ENCODE results near the gene RAPGEF1.
A peak's percentile ranks its signal among the peaks of the same experiment; 100 is the strongest.

Gene RAPGEF1

GRCh38 chr9:131635892-131636291, 104.0 kb downstream of the RAPGEF1 start:
- no peak for TF ChIP-seq TAF1 (IDR thresholded peaks at IDR 0.05; ENCODE audit: borderline replicate concordance, insufficient read depth, low read length)
- no peak for TF ChIP-seq SIN3A (IDR thresholded peaks at IDR 0.05; ENCODE audit: borderline replicate concordance, insufficient read depth, low read length)
- no peak for TF ChIP-seq POLR2AphosphoS5 (IDR thresholded peaks at IDR 0.05; ENCODE audit: low read depth, low read length)
- TF ChIP-seq, protein P1, sequence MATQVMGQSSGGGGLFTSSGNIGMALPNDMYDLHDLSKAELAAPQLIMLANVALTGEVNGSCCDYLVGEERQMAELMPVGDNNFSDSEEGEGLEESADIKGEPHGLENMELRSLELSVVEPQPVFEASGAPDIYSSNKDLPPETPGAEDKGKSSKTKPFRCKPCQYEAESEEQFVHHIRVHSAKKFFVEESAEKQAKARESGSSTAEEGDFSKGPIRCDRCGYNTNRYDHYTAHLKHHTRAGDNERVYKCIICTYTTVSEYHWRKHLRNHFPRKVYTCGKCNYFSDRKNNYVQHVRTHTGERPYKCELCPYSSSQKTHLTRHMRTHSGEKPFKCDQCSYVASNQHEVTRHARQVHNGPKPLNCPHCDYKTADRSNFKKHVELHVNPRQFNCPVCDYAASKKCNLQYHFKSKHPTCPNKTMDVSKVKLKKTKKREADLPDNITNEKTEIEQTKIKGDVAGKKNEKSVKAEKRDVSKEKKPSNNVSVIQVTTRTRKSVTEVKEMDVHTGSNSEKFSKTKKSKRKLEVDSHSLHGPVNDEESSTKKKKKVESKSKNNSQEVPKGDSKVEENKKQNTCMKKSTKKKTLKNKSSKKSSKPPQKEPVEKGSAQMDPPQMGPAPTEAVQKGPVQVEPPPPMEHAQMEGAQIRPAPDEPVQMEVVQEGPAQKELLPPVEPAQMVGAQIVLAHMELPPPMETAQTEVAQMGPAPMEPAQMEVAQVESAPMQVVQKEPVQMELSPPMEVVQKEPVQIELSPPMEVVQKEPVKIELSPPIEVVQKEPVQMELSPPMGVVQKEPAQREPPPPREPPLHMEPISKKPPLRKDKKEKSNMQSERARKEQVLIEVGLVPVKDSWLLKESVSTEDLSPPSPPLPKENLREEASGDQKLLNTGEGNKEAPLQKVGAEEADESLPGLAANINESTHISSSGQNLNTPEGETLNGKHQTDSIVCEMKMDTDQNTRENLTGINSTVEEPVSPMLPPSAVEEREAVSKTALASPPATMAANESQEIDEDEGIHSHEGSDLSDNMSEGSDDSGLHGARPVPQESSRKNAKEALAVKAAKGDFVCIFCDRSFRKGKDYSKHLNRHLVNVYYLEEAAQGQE (IDR thresholded peaks at IDR 0.05; ENCODE audit: insufficient read depth in 1 of 2, low read depth in 2 of 2, low read length in 2 of 2) = no peak
- no peak for TF ChIP-seq FOXP2 (optimal IDR thresholded peaks at IDR 0.05; ENCODE audit: borderline replicate concordance, extremely low read depth, extremely low read length, insufficient read depth)

DNA sequence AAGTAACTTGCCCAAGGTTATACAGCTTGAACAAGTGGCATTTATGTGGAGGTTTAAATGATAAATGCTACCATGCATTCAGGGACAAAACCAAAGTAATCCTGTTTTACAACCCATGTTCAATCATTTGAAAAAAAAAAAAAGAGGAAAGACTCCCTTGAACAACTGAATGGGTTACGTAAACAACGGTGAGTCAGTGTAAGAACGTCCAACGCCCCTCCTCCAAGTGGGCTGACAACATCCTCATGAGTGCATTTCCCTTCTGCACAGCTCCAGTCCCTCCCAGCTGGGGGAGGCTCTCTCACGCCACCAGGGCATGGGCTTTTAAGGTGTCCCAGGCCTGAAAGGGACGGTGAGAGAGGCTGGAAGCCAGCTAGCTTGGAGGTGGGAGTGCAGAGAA, 104.6 kb downstream of the RAPGEF1 start:
- TF ChIP-seq TAF1 (IDR thresholded peaks at IDR 0.05; ENCODE audit: borderline replicate concordance, insufficient read depth, low read length) = no peak
- TF ChIP-seq, protein P1 (IDR thresholded peaks at IDR 0.05; ENCODE audit: insufficient read depth in 1 of 2, low read depth in 2 of 2, low read length in 2 of 2) = no peak
- peak; percentile 89; the same call in 1 of the 2 replicates for TF ChIP-seq SIN3A (IDR thresholded peaks at IDR 0.05; ENCODE audit: borderline replicate concordance, insufficient read depth, low read length)
- TF ChIP-seq POLR2AphosphoS5 (IDR thresholded peaks at IDR 0.05; ENCODE audit: low read depth, low read length) = 0 out of 2 replicates have a peak, but pooled peaks have one; percentile 33
- TF ChIP-seq FOXP2 (optimal IDR thresholded peaks at IDR 0.05; ENCODE audit: borderline replicate concordance, extremely low read depth, extremely low read length, insufficient read depth) = peak; percentile 98

GRCh38 chr9:131633491-131634031, 106.3 kb downstream of the RAPGEF1 start:
- TF ChIP-seq TAF1 (IDR thresholded peaks at IDR 0.05; ENCODE audit: borderline replicate concordance, insufficient read depth, low read length) (no peak), FOXP2 (optimal IDR thresholded peaks at IDR 0.05; ENCODE audit: borderline replicate concordance, extremely low read depth, extremely low read length, insufficient read depth) (no peak), POLR2AphosphoS5 (IDR thresholded peaks at IDR 0.05; ENCODE audit: low read depth, low read length) (no peak), SIN3A (IDR thresholded peaks at IDR 0.05; ENCODE audit: borderline replicate concordance, insufficient read depth, low read length) (no peak)
- TF ChIP-seq, protein P1 (IDR thresholded peaks at IDR 0.05; ENCODE audit: insufficient read depth in 1 of 2, low read depth in 2 of 2, low read length in 2 of 2) = no peak

DNA sequence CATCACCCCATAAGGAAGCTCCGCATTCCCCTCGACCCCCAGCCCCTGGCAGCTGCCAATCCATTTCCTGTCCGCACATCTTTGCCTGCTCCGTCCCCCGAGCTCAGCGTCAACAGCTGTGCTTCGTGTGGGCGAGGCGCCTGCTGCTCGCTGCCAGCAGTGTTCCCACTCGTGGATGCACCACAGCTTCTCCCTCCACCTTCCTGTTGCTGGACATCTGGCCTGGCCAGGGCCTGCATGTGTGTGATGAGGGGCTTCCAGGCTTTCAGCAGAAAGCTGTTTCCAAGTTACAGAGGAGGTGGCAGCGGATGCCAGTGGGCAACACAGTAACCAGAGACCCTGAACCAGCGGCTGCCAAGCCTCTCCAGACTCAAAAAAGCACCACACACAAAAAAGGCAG, 108.6 kb downstream of the RAPGEF1 start:
- TF ChIP-seq SIN3A (IDR thresholded peaks at IDR 0.05; ENCODE audit: borderline replicate concordance, insufficient read depth, low read length) (no peak), FOXP2 (optimal IDR thresholded peaks at IDR 0.05; ENCODE audit: borderline replicate concordance, extremely low read depth, extremely low read length, insufficient read depth) (peak; percentile 15), TAF1 (IDR thresholded peaks at IDR 0.05; ENCODE audit: borderline replicate concordance, insufficient read depth, low read length) (no peak), POLR2AphosphoS5 (IDR thresholded peaks at IDR 0.05; ENCODE audit: low read depth, low read length) (no peak)
- TF ChIP-seq, protein P1 (IDR thresholded peaks at IDR 0.05; ENCODE audit: insufficient read depth in 1 of 2, low read depth in 2 of 2, low read length in 2 of 2) = no peak
